Thoracic aorta (tissue), 2 donors: ENCODE data around the gene DNAH7. TPM values are rescaled to one million over a fixed set of nuclear protein-coding genes. Genes with fewer than 3 reads are reported as not detected.

Experiments
- ATAC-seq: fragments of 150-250 bp; one replicate; pipeline ENCODE4 v1.8.0; 2017; ENCODE audit warnings: low read depth; ENCODE audit not compliant: insufficient number of reproducible peaks, low FRiP score
- DNase-seq: peaks from one replicate; pipeline ENCODE4 v3.0.0-alpha.2; 2020; ENCODE audit warnings: low spot score
- H3K27ac ChIP-seq, 2 donors: fragments of 200-600 bp; sonication (generic); 1 replicate in 1 of 2; 2 replicates in 1 of 2; pipeline ENCODE4 v1.5.1; 2016; ENCODE audit warnings: mild to moderate bottlenecking in 2 of 2, moderate library complexity in 2 of 2
- H3K27me3 ChIP-seq: fragments of 200-600 bp; sonication (generic); replicated peaks from 2 replicates; pipeline ENCODE4 v1.6.0; 2016; ENCODE audit warnings: mild to moderate bottlenecking; ENCODE audit not compliant: insufficient read depth
- H3K36me3 ChIP-seq: fragments of 200-600 bp; sonication (generic); one replicate; pipeline ENCODE4 v1.5.1; 2016
- H3K4me1 ChIP-seq, 2 donors: fragments of 200-600 bp; sonication (generic); 1 replicate in 1 of 2; 2 replicates in 1 of 2; pipeline versions ENCODE4 v1.5.1 to v1.6.0; 2016; ENCODE audit warnings: low read depth in 2 of 2, mild to moderate bottlenecking in 1 of 2; ENCODE audit not compliant: control insufficient read depth in 1 of 2
- H3K4me3 ChIP-seq: fragments of 200-600 bp; sonication (generic); 2 replicates; pipeline ENCODE4 v1.5.1; 2016; ENCODE audit warnings: mild to moderate bottlenecking
- H3K9me3 ChIP-seq: fragments of 200-600 bp; sonication (generic); 2 replicates; pipeline ENCODE4 v1.5.1; 2016
- CTCF ChIP-seq: fragments of 200-600 bp; sonication (generic); IDR thresholded peaks from one replicate; pipeline ENCODE4 v1.5.1; 2019; ENCODE audit warnings: antibody characterized with exemption
- total RNA-seq, 2 donors: library from RNA; depleted of rRNA; stranded (reverse); fragments of >200 nt; gene quantifications; one replicate each; pipeline versions ENCODE4 v1.1.0 to v1.2.3, GENCODE V29; 2016

Gene DNAH7
- total RNA-seq, 2 donors from 2014 or later, result 0.68 to 2.0 TPM

GRCh38 chr2:195813421-195813820, 255.2 kb downstream of the DNAH7 start:
- H3K27ac ChIP-seq, result no peak overlapping the region
- no peak overlapping the region for H3K4me3 ChIP-seq
- H3K9me3 ChIP-seq, result no peaks in the 10 kb centered on the region
- no peaks in the 10 kb centered on the region for H3K4me1 ChIP-seq
- no peak for TF ChIP-seq CTCF
- no peaks in the 10 kb centered on the region for H3K36me3 ChIP-seq
- H3K27me3 ChIP-seq, result no peaks in the 10 kb centered on the region
- DNase-seq, result no peak
- ATAC-seq, result no peak

- no peak overlapping the region for H3K4me3 ChIP-seq
- no peaks in the 10 kb centered on the region for H3K27me3 ChIP-seq
- no peak for ATAC-seq
- no peak for DNase-seq
- no peak for TF ChIP-seq CTCF
- H3K9me3 ChIP-seq, result no peaks in the 10 kb centered on the region
- H3K4me1 ChIP-seq, result no peaks in the 10 kb centered on the region
- no peaks in the 10 kb centered on the region for H3K36me3 ChIP-seq
- H3K27ac ChIP-seq, result no peak overlapping the region
Observed at GRCh38 chr2:195810340-195811098, 258.1 kb downstream of the DNAH7 start.

- TF ChIP-seq CTCF, result no peak
- no peaks in the 10 kb centered on the region for H3K4me1 ChIP-seq
- no peaks in the 10 kb centered on the region for H3K27me3 ChIP-seq
- DNase-seq (no peak), ATAC-seq (no peak)
- no peaks in the 10 kb centered on the region for H3K36me3 ChIP-seq
- H3K4me3 ChIP-seq, result no peak overlapping the region
- H3K9me3 ChIP-seq, result no peaks in the 10 kb centered on the region
- no peak overlapping the region for H3K27ac ChIP-seq
Observed at GRCh38 chr2:195808189-195808588, 260.4 kb downstream of the DNAH7 start.

- no peak for TF ChIP-seq CTCF
- Histone ChIP-seq H3K27ac (no peak overlapping the region), H3K9me3 (no peaks in the 10 kb centered on the region), H3K27me3 (no peaks in the 10 kb centered on the region), H3K36me3 (no peaks in the 10 kb centered on the region), H3K4me1 (no peaks in the 10 kb centered on the region), H3K4me3 (no peak overlapping the region)
- DNase-seq, result no peak
- ATAC-seq, result no peak
Observed at GRCh38 chr2:195805283-195805976, 263.2 kb downstream of the DNAH7 start.

- no peak for TF ChIP-seq CTCF
- Histone ChIP-seq H3K9me3 (no peaks in the 10 kb centered on the region), H3K4me1 (no peaks in the 10 kb centered on the region), H3K27ac (no peak overlapping the region), H3K4me3 (no peak overlapping the region), H3K36me3 (no peaks in the 10 kb centered on the region), H3K27me3 (no peaks in the 10 kb centered on the region)
- ATAC-seq (no peak), DNase-seq (no peak)
Observed at GRCh38 chr2:195795879-195796278, 272.8 kb downstream of the DNAH7 start.
